ENCODE data around the gene SIGLEC9.
A peak's percentile ranks its signal among the peaks of the same experiment; 100 is the strongest.

Gene SIGLEC9

DNA sequence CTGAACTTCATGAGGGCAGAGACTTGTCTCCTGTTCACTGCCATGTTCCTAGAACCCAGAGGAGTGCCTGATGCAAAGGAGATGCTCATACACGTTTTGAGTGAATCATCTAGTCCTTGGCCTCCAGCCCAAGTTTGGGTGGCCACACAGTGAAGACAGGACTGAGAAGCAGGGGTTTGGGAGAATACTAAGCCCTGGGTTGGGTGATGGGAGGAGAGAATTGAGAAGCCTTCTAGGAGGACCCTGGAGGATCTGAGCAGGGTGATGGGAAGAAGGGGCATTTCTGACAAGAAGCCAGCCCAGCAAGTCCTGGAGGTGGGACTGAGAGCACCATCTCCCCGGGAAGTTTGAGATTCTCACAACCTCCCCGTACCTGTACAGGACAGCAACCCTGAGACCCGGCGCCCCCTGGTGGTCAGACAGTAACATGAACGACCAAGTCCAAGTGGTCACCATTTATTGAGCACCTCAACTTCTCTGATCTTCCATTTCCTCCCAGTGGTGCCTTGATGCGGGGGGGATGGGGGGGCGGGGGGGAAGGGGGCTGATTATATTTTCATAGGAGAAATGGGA lies 27.5 kb upstream of the SIGLEC9 start:
- peak; percentile 31 to 48 for DNase-seq (ENCODE audit: low read depth in 2 of 2)

DNA sequence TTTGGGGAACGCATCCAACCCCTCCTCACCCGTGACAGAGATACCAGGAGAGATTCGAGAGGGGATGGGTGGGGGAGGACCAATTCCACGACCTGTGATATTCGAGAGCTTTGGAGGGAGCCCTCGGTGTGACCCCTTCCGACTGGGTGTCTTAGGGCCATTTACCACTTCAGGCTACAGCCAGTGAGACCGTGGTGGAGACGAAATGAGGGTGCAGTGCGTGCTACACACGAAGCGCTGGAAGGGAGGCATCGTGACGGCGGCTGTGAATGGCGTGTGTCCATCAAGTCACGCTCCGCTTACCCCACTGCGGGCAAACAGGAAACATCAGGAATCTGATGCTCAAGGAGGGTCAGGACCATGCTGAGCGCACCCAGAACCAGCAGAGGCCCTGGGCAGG lies 26.9 kb upstream of the SIGLEC9 start:
- DNase-seq (ENCODE audit: low read depth in 2 of 2) = no peak

DNA sequence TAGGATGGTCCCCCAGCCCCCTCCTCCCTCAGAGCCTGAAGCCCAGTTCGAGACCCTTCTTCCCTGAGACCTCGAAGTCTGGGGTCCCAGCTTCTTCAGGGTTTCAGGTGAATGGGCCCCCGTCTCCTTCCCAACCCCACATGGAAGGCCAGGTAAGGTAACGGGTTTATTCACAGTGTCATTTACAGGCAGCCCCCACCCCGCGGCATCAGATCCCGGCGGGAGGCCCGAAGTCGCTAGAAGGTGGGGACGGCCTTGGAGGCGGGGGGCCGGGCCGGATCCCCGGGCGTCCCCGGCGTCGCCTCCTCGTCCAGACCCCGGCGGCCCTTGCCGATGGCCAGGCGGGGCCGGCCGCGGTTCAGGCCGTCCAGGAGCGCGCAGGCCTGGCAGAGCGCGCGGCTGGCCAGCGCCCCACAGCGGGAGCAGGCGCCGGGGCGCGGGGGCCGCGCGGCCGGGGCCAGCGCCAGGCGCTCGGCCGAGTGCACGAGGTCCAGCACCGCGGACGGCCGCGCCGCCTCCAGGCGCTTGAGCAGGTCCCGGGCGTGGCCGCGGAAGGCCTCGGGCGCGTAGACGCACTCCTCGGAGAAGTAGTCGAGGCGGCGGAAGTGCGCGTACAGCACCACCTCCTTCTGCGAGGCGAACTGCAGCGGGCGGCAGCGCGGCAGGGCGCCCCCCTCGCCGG lies 26.2 kb upstream of the SIGLEC9 start:
- DNase-seq (ENCODE audit: low read depth in 2 of 2) = no peak

DNA sequence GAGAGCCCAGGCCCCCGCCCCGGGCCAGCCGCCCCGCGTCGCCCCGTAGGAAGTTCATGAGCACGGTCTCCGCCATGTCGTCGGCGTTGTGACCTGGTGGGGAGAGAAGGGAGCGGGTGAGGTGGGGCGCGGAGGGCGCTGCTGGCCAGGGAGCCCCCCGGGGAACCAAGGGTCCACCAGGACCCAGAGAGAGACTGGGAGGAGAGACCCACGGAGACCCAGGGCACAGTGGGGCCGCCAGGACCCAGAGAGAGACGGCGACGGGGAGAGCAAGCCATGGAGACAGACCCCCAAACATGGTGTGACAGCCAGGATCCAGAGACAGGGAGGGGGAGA lies 25.7 kb upstream of the SIGLEC9 start:
- no peak for DNase-seq (ENCODE audit: low read depth in 2 of 2)

DNA sequence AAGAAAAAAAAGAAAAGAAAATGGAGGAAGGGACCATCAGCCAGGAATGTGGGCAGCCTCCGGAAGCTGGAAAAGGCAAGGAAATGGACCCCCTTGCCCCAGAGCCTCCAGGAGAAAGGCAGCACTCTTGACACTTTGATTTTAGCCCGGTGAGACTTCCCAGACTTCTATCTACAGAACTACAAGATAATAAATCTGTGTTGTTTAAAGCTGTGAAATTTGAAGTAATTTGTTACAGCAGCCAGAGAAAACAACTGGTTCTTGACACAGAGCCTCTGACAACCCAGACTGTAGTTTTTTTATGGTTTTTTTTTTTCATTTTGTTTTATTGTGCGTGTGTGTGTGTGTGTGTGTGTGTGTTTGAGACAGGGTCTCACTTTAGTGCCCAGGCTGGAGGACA lies 24.1 kb upstream of the SIGLEC9 start:
- no peak for DNase-seq (ENCODE audit: low read depth in 2 of 2)

DNA sequence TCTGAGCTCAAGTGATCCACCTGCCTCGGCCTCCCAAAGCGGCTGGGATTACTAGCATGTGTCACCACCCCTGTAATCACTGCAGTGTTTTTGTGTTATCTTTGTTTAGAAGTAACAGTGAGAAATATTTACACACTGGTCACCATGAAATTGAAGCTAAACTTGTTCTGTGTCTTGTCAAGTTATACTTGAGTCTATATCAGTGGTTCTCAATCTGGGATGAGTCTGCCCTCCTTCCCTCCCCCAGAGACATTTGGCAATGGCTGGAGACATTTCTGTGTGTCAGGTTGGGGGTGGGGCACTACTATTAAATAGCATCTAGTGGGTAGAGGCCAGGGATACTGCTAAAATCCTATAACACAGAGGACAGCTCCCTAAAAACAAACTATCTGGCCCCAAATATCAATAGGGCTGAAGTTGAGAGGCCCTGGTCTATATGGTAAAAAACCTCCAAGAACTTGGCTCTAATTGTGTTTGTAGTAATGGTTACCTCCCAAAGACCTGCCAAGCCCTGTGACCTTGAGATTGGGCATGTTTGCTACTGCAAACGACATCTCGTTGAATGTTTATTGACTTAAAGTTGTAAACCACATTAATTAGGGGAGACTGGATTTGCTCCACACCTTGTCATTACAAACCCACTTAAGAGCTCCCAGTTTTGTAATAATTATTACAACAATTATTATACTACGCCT lies 23.4 kb upstream of the SIGLEC9 start:
- DNase-seq (ENCODE audit: low read depth in 2 of 2) = no peak

DNA sequence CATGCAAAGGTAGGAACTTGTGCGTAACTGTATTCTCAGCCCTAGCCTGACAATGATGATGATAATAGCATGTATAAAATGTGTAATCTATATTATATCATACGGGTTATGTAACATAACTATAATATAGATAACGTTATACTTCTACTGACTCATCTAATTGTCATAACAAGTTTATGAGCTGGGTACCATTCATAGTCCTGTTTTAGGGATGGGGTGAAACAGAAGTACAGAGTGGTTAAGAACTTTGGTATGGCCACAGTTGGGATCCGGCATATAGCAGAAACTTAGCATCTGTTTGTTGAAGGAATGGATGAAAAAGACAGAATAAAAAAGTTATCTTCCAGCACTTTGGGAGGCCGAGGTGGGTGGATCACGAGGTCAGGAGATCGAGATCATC lies 21.7 kb upstream of the SIGLEC9 start:
- no peak for DNase-seq (ENCODE audit: low read depth in 2 of 2)

DNA sequence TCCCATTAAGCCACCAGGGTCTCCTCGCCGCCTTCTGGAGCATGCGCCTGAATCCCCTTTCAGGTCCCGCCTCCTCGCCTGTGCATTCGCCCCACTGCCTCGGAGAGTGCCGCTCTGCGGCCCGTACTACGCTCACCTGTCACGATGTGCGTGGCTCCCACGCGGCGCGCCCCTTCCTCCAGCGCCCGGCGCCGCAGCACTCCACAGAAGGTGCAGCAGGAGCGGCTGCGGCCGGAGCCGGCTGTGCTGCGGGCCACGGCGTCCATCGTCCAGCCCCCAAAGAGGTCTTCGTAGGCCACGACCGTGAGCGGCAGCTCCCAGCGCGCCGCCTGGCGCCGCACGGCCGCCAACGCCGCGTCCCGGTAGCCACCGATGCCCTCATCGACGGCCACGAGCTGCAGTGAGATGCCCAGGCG lies 20.8 kb upstream of the SIGLEC9 start:
- DNase-seq (ENCODE audit: low read depth in 2 of 2) = no peak

DNA sequence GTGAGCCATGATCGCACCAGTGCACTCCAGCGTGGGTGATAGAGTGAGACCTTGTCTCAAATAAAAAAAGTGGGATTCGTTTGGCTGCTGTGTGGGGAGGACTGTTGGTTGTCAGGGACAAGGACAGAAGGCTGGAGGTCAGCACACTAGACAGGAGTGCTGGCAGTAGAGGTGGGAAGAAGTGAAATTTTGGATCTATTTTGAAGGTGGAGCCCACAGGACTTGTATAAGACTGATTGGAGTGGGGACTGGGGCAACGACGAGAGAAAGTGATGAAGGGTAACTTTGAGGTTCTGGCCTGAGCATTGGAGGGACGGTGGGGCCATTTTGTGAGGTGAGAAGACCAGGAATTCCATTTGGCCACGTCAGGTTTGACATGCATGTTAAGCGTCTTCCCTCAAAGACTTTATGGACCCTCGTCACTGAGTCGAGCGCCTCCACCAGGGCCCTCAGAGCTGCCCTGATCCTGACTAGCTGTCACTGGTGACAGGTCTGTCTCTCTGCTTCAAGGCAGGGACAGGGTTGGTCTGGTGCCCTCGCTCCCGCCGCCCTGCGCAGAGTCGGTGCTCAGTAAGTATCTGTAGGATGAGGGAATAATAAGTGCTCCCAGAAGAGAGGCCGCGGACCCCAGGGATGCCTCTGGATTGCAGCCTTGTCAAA lies 17.2 kb upstream of the SIGLEC9 start:
- no peak for DNase-seq (ENCODE audit: low read depth in 2 of 2)

DNA sequence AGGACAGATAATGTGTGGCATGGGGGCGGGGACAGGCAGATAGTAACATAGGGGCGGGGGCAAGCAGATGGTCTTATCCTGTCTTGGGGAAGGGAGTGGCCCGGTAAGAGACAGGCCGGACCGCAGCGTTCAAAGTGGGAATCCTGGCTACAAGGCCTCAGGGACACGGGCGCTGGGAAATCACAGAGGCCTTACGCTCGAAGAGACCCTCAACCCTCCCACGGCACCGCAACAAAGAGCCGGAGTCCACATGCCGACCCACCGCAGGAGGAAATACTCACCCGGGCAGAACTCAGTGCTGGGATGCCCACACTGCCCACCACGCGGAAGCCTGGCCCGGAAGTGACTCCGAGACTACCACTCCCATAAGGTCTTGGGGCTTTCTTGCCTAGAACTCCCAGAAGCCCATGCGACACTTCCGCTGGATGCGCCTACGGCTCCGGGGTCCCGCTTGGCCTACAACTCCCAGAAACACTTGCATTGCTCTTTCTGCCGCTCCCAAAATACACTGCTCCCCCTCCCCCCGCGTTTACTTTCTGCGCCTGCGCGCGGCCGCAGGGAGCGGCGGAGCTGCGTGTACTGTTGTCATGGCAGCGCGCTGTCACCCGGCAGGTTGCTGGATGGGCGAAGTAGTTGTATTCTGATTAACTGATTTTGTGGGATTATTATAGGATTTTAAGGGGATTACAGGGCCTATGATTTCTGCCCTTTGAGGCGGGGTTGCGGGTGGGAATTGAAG lies 16.5 kb upstream of the SIGLEC9 start, which contains the start of gene CTU1:
Gene CTU1 (minus strand): TSS at position 344 of the 739 bp plus-strand sequence. CDS start 3,840 bp downstream, outside the sequence.
- peak; percentile 95 to 96 for DNase-seq (ENCODE audit: low read depth in 2 of 2)

DNA sequence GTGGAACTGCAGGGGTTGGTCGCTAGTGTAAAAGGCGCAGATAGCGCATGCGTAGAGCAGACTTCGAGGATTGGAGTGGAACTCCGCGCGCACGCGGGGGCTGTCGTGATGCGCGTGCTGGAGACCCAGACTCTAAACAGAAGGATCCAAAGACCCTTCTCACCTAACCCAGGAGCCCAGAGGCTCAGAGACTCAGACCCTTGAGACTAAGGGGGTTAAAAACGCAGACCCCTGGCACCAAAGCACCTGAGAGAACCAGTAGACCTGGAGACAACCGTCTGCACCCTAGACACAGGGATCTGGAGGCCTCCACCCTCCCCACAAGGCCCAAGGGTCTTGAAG lies 15.9 kb upstream of the SIGLEC9 start:
- DNase-seq (ENCODE audit: low read depth in 2 of 2) = no peak

DNA sequence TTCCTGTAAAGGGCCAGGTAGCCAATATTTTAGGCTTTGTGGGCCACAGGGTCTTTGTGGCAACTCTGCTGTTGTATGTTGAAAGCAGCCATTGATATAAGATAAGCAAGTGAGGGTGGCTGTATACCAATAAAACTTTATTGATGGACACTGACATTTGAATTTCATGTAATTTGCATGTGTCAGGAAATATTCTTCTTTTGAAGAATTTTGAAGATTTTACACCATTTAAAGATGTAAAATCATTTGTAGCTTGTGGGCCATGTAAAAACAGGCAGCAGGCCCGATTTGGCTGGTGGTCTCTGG lies 14.1 kb upstream of the SIGLEC9 start:
- no peak for DNase-seq (ENCODE audit: low read depth in 2 of 2)

DNA sequence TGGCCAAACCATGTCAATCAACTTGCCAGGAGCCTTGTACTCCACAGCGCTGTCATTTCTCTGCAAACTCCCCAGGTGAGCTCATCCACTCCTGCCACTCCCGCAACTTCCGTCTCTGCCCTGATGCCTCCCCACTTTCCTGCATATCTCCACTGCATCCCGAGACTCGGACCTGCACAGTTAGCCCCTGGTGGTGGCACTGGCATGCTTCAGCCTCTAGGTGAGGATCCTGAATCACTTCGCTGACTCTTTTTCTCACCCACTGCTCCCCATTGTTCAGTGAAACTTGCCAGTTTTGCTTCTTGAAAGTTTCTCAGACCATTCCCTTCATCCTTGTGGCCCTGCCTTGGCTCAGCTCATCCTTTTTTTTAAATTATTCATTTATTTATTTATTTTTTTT lies 13.1 kb upstream of the SIGLEC9 start:
- no peak for DNase-seq (ENCODE audit: low read depth in 2 of 2)

DNA sequence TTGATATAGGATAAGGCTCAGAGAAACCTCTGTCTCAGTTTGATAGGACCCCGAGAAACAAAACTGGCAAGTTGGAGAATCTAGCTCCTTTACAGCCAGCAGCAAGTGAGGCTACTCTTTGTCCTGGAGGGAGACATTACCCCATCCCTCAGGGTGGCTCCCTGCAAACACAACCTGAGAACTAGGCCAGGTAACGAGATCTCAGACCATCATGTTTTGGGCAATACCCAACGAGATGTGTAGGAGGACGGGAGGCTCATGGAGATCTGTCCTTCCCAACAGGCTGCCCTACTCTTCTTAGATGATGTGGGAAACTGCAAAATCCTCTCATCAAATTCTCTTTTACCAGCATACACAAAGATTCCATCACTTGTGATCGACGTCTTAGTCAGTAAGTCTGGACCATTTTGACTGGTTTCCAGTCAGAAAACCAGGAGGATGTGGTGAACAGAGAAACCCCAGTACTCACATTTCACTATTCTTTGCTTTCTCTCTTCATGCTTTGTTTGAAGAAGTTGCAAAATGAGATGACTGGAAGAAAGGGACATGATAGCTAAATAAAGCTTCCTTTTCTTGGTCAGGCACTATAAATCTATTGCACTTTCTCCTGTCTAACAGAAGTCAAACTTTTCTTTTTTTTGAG lies 10.5 kb upstream of the SIGLEC9 start:
- DNase-seq (ENCODE audit: low read depth in 2 of 2) = no peak

DNA sequence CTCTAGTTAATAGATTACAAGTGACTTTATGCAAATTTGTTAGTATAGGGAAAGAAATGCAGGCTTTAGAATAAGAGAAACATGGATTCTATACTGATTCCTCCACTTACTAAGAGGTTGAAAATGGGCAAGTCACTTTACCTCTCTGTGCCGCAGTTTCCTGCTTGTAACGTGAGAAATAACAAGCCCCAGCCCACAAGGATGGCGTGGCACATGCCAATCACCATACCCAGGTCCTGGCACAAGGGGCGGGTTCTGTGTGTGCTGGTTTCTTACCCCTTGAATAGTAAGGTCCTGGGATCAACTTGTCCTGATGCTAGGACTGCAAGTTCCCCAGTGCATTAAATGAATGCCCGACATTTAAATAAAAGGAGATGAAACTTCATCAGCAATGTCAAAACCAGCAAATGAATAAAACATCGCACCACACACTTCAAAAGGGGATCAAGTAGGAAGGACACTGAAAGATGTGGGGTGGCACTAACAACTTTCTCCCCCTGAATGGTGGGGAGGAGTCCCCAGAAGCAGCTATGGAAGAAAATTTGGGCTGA lies 7.9 kb upstream of the SIGLEC9 start:
- DNase-seq (ENCODE audit: low read depth in 2 of 2) = no peak

DNA sequence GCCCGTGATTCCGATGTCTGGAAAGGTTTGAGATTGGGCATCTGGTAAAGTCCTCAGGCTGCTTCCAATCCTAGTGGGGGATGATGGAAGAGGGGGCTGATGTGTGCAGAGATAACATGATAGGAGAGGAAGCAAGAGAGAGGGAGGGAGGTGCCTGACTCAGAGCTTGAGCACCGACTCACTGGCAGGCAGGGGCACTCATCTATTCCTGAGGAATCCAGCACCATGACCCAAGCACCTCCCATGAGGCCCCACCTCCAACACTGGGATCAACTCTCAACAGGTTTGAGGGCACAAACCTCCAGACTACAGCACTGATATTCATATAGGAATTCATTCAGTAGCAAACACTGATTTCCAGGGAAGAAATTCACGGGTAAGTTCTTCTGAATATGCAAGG lies 5.6 kb upstream of the SIGLEC9 start:
- no peak for DNase-seq (ENCODE audit: low read depth in 2 of 2)

DNA sequence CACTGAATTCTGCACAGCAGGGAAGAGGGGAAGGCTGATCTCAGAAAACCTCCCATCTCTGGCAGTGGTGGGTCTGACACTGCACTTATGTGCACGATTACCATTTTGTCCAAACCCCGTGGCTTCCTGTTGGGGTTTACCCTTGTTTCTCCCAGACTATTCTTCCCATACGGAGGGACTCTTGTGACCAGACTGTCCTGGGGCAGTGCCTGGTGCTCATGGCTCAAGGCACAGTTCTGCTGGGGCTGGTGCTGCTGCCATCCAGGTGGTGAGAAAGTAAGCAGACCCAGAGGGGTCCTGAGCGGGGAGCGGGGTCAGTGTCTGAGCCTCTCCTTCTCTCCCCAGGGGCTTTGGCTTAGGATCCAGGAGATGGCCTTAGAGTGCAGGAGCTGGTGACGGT lies 5.1 kb upstream of the SIGLEC9 start:
- DNase-seq (ENCODE audit: low read depth in 2 of 2) = no peak

DNA sequence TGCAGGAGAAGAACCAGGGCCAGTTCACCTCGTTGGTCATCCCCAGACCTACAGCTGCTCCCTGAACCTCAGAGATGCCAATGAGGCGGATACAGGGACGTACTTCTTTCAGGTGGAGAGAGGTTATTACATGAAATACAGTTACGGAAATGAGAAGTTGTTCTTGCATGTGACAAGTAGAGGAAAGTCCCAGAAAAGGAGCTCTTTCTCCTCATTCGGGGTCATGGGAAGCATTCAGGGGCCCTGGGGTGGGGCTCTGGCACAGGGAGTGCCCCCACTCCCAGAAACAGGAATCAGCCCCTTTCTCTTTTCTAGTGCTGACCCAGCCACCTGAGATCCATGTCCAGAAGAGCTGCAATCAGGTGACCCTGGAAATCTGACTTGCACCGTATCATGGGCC lies 4.5 kb upstream of the SIGLEC9 start:
- DNase-seq (ENCODE audit: low read depth in 2 of 2) = no peak

DNA sequence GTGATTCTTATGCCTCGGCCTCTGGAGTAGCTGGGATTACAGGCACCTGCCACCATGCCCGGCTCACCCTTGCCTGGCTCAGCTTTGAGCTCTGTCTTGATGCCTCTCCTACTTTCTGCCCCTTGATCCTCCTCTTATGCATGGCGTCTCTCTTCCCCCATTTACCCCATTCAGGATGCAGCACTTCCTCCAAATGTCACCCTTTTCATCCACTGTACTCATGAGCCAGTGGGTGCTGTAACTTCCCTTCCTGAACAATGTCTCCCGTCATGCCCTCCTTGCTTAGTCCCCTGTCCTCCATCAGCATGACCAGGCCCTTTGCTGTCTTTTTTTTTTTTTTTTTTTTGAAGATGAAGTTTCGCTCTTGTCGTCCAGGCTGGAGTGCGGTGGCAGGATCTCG lies 3.4 kb upstream of the SIGLEC9 start:
- DNase-seq (ENCODE audit: low read depth in 2 of 2) = no peak

DNA sequence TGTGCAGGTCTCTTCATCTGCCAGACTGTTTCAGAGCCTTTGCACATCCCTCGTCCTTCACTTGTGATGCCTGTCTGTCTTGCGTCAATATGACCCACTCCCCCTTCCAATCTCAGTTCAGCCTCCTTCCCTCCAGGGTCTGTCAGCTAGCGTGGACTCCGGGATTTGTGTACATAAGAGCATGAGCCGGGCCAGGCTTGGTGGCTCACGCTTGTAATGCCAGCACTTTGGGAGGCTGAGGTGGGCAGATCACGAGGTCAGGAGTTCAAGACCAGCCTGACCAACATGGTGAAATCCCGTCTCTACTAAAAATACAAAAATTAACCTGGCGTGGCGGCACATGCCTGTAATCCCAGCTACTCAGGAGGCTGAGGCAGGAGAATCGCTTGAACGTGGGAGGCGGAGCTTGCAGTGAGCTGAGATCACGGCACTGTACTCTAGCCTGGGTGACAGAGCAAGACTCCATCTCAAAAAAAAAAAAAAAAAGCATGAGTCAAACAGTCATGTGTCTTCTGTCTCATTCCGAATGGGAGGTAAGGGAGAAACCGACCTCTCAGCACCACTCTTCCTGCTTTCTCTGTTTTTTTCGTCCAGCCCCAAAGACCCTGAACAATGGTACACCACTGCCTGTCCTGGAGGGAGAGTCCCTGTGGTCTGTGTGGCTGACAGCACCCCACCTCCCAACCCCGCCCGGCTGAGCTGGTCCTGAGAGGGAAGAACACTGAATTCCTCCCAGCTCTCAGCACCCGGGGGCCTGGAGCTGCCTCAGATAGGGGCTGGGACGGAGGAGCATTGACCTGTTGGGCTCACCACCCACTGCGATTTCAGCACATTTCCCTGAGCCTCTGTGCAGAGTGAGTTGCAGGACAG lies 2.4 kb upstream of the SIGLEC9 start:
- no peak for DNase-seq (ENCODE audit: low read depth in 2 of 2)

DNA sequence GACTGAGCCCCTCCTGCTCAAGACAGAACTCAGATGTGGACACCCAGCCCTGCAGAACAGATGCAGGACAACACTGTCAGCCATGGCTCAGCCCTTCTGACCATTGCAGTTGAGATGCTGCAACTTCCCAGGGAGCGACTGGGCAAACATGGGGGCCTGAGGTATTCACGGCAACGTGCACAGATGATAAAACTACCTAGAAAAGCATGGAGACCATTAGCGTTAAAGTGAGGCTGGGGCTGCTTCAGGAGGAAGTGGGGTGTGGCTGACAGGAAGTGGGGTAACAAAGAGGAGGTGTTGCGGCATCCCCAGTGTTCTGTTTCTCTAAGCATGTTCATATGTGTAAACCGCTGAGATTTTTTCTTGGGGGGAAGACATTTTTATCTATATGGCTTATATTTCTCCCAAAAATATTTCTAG lies 1.3 kb upstream of the SIGLEC9 start:
- DNase-seq (ENCODE audit: low read depth in 2 of 2) = peak in 1 of 2 donors; percentile 30
